Upper lobe of left lung (tissue), 4 donors: ENCODE data around the gene STMN1.

Experiments
- POLR2A ChIP-seq, 4 donors: fragments of 450-650 bp; IDR thresholded peaks; one replicate each; pipeline ENCODE4 v1.5.1; 2016 to 2017; ENCODE audit warnings: antibody characterized with exemption in 4 of 4, mild to moderate bottlenecking in 2 of 4
- TF ChIP-seq, protein P1 (sequence below), 6 experiments: fragments of 450-650 bp in 4 of 6; fragments of 200-600 bp in 2 of 6; sonication (generic) in 2 of 6; IDR thresholded peaks; one replicate each; pipeline ENCODE4 v1.5.1; 2016 to 2019; ENCODE audit warnings: antibody characterized with exemption in 6 of 6

DNA sequence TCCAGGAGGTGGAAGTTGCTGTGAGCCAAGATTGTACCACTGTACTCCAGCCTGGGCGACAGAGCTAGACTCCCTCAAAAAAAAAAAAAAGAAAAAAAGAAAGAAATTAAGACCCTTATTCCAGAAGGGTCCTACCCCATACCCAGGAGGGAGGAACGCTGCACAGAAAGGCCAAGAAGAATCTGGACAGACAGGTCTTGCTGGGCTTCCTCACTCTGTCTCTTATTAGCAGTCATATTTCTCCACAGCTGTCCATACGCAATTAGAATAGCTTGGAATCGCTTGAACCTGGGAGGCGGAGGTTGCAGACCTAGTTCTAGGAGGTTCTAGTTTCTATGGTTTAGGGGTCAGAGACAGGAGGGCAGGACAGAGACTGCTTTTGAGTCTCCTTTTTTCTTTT is 27.5 kb downstream of the STMN1 start:
- no peak for TF ChIP-seq POLR2A (IDR thresholded peaks at IDR 0.05)
- TF ChIP-seq, protein P1, sequence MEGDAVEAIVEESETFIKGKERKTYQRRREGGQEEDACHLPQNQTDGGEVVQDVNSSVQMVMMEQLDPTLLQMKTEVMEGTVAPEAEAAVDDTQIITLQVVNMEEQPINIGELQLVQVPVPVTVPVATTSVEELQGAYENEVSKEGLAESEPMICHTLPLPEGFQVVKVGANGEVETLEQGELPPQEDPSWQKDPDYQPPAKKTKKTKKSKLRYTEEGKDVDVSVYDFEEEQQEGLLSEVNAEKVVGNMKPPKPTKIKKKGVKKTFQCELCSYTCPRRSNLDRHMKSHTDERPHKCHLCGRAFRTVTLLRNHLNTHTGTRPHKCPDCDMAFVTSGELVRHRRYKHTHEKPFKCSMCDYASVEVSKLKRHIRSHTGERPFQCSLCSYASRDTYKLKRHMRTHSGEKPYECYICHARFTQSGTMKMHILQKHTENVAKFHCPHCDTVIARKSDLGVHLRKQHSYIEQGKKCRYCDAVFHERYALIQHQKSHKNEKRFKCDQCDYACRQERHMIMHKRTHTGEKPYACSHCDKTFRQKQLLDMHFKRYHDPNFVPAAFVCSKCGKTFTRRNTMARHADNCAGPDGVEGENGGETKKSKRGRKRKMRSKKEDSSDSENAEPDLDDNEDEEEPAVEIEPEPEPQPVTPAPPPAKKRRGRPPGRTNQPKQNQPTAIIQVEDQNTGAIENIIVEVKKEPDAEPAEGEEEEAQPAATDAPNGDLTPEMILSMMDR (IDR thresholded peaks at IDR 0.05) = no peak
